Endothelial cell of umbilical vein (primary cell): Measurements from ENCODE around the gene PELI3. TPM values are rescaled to one million over a fixed set of nuclear protein-coding genes. Genes with fewer than 3 reads are reported as not detected.

Source experiments
- BruUV-seq: library from RNA; stranded (reverse); fragments of 400-500 nt; replicated peaks from 2 replicates; lab custom pipeline; 2021; lab: Mats Ljungman, UMichigan
- CTCF ChIA-PET: fragments of 300-600, 350-600 bp; sonication (Branson Sonifier 250); formaldehyde crosslinking; loops from one replicate; lab custom pipeline; 2021; ENCODE audit warnings: antibody characterized with exemption, inconsistent platforms; lab: Charles Lee
- POLR2A ChIA-PET: fragments of 300-600, 350-600 bp; sonication (Branson Sonifier 250); formaldehyde crosslinking; loops from one replicate; lab custom pipeline; 2021; ENCODE audit warnings: antibody characterized with exemption, inconsistent platforms; lab: Charles Lee
- DNase-seq: peaks from one replicate; pipeline ENCODE4 v3.0.0-alpha.2; 2011; ENCODE audit warnings: low read depth, low spot score
- FAIRE-seq: peaks from 2 replicates; lab custom pipeline; 2011; peaks lifted over from hg19 to GRCh38; lab: Jason Lieb, UNC
- H2AFZ ChIP-seq: 2 replicates; pipeline ENCODE4 v1.6.0; 2012; ENCODE audit warnings: low read depth, low read length, control low read depth, inconsistent platforms
- H3K27ac ChIP-seq: 2 replicates; pipeline ENCODE4 v1.5.1; 2011; ENCODE audit warnings: low read depth, mild to moderate bottlenecking, control low read depth, low read length, moderate library complexity; ENCODE audit not compliant: insufficient read depth
- H3K27me3 ChIP-seq, 2 experiments: 2 replicates each; pipeline versions ENCODE4 v1.6.0 to v1.6.1; 2011; ENCODE audit warnings: low read length in 2 of 2, mixed read lengths in 1 of 2; ENCODE audit not compliant: control insufficient read depth in 2 of 2, insufficient read depth in 2 of 2
- H3K36me3 ChIP-seq, 2 experiments: 2 replicates in 1 of 2; 3 replicates in 1 of 2; pipeline ENCODE4 v1.5.1; 2011; ENCODE audit warnings: low read length in 2 of 2, mild to moderate bottlenecking in 1 of 2, moderate library complexity in 1 of 2; ENCODE audit not compliant: control insufficient read depth in 2 of 2, insufficient read depth in 2 of 2; ENCODE audit errors: extremely low read depth in 1 of 2
- H3K4me1 ChIP-seq: 3 replicates; pipeline ENCODE4 v1.5.1; 2011; ENCODE audit warnings: mild to moderate bottlenecking, low read length; ENCODE audit not compliant: control insufficient read depth, insufficient read depth; ENCODE audit errors: extremely low read depth
- H3K4me2 ChIP-seq: 2 replicates; pipeline ENCODE4 v1.6.1; 2011; ENCODE audit warnings: low read length, control low read depth, mixed read lengths; ENCODE audit not compliant: insufficient read depth
- H3K4me3 ChIP-seq, 3 experiments: fragments of 200-600 bp in 1 of 3; sonication (generic), shearing (Covaris generic) in 1 of 3; replicated peaks in 1 of 3; 2 replicates each; pipeline ENCODE4 v1.5.1; 2011 to 2016; ENCODE audit warnings: control low read depth in 3 of 3, low read length in 3 of 3, mild to moderate bottlenecking in 2 of 3, inconsistent platforms in 1 of 3, low read depth in 1 of 3, moderate library complexity in 1 of 3; ENCODE audit not compliant: insufficient read depth in 1 of 3
- H3K79me2 ChIP-seq: 2 replicates; pipeline ENCODE4 v1.6.0; 2012; ENCODE audit warnings: low read length, inconsistent platforms; ENCODE audit not compliant: control insufficient read depth, insufficient read depth
- H3K9ac ChIP-seq: replicated peaks from 2 replicates; pipeline ENCODE3; 2011; ENCODE audit warnings: low read length, control low read depth; ENCODE audit not compliant: insufficient read depth; ENCODE audit errors: extremely low read depth
- H3K9me1 ChIP-seq: replicated peaks from 3 replicates; pipeline ENCODE4 v1.6.0; 2011; ENCODE audit warnings: mild to moderate bottlenecking, low read length; ENCODE audit not compliant: control insufficient read depth, insufficient read depth; ENCODE audit errors: extremely low read depth
- H3K9me3 ChIP-seq: replicated peaks from 2 replicates; pipeline ENCODE4 v1.5.1; 2012; ENCODE audit warnings: low read length, inconsistent platforms; ENCODE audit not compliant: control insufficient read depth, insufficient read depth
- H4K20me1 ChIP-seq: replicated peaks from 2 replicates; pipeline ENCODE3; 2011; ENCODE audit warnings: mild to moderate bottlenecking, low read length; ENCODE audit not compliant: control insufficient read depth, insufficient read depth; ENCODE audit errors: extremely low read depth
- CTCF ChIP-seq, 2 donors: IDR thresholded peaks; 1 replicate in 1 of 2; 2 replicates in 1 of 2; pipeline ENCODE4 v1.5.1; 2011; ENCODE audit warnings: low read length in 2 of 2, mild to moderate bottlenecking in 2 of 2, moderate library complexity in 2 of 2, control low read depth in 1 of 2, inconsistent platforms in 1 of 2, low read depth in 1 of 2; ENCODE audit not compliant: insufficient read depth in 1 of 2; ENCODE audit errors: extremely low read depth in 1 of 2
- EZH2 ChIP-seq: IDR thresholded peaks from 2 replicates; pipeline ENCODE4 v1.6.1; 2012; ENCODE audit warnings: borderline replicate concordance, low read depth, mild to moderate bottlenecking, moderate library complexity, low read length, inconsistent platforms; ENCODE audit not compliant: severe bottlenecking
- FOS ChIP-seq: IDR thresholded peaks from 2 replicates; pipeline ENCODE4 v1.6.1; 2011; ENCODE audit warnings: mild to moderate bottlenecking, low read length, moderate library complexity, borderline replicate concordance; ENCODE audit not compliant: insufficient read depth
- GATA2 ChIP-seq: IDR thresholded peaks from 2 replicates; pipeline ENCODE4 v1.7.0; 2011; ENCODE audit warnings: low read depth, mild to moderate bottlenecking, moderate library complexity, mixed read lengths, low read length; ENCODE audit not compliant: insufficient read length, insufficient read depth
- JUN ChIP-seq: IDR thresholded peaks from 2 replicates; pipeline ENCODE4 v1.6.1; 2011; ENCODE audit warnings: borderline replicate concordance, low read depth; ENCODE audit not compliant: insufficient read length, insufficient read depth
- MYC ChIP-seq: IDR thresholded peaks from one replicate; pipeline ENCODE4 v1.6.1; 2011; ENCODE audit warnings: mild to moderate bottlenecking, low read depth, low read length
- POLR2A ChIP-seq: IDR thresholded peaks from 2 replicates; pipeline ENCODE4 v1.6.1; 2012; ENCODE audit warnings: low read depth, mild to moderate bottlenecking, control low read depth, low read length
- POLR2AphosphoS5 ChIP-seq: IDR thresholded peaks from 2 replicates; pipeline ENCODE4 v1.6.1; 2012; ENCODE audit warnings: low read depth, mild to moderate bottlenecking, control low read depth, low read length, moderate library complexity; ENCODE audit not compliant: insufficient read depth
- dilution Hi-C: fragments of 300-500 bp; cut with MboI; formaldehyde crosslinking; loops from one replicate; pipeline ENCODE4 v1.15.0; 2019; ENCODE audit warnings: low sequenced_read_pairs; ENCODE audit not compliant: extremely low pct_ligation_motif_present
- intact Hi-C: fragments of 100-400 bp; cut with micrococcal nuclease; formaldehyde crosslinking; loops from one replicate; pipeline ENCODE4 v1.10.0; 2022
- polyA plus RNA-seq, 4 experiments: library from polyadenylated mRNA; depleted of rRNA in 3 of 4; stranded (reverse) in 3 of 4; unstranded in 1 of 4; fragments of >200 nt; gene quantifications; 2 replicates each; pipeline versions ENCODE4 v1.2.1 to v1.2.3, GENCODE V29; 2011 to 2012; ENCODE audit warnings: missing spikeins in 1 of 4
- total RNA-seq: library from RNA; stranded (reverse); gene quantifications from 2 replicates; pipeline ENCODE4 v1.2.3, GENCODE V29; 2021
- TF ChIP-seq, protein P1 (sequence below): IDR thresholded peaks from 2 replicates; pipeline ENCODE4 v1.6.1; 2011; ENCODE audit not compliant: insufficient read depth, insufficient read length

The PELI3 gene
- total and polyA plus RNA-seq, 2 donors (not counting 3 experiments of a cell fraction or from before 2014, with no cell fraction given), result 2.8 to 2.9 TPM

DNA sequence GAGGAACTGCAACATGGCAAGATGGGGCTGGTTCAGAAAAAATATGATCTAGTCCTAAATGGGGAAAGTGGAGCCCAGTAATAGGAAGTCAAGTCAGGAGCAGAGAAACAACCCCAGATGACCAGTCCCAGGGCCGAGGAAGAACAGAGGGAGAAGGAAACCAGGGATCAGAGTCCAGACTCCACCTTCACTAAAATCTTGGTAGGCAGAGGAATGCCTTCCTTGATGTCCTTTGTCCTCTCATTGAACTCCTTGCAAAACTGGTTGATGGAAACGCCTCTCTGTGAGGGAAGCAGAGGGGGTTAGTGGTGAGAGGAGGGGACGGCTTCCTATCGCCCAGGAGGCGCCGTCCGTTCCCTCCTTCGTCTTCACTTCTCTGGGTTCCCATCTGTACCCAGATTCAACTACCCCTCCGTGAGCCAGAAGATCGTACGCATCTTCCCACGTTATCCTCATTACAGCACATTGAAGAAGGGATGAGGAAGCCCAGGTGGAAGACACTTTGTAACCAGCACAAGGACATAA is 28.7 kb upstream of the PELI3 start:
- no peaks in the 10 kb centered on the region for H3K9me1 ChIP-seq
- H3K4me1 ChIP-seq, result peaks cover 6% of the 10 kb centered on the region
- POLR2A ChIA-PET, result interaction anchor here (1.1 kb wide), 1 partner anchor 240 kb away, joined by 4 read pairs; the partner anchor contains the start of gene RBM4B
- H3K9me3 ChIP-seq, result no peaks in the 10 kb centered on the region
- H3K79me2 ChIP-seq, result peaks cover 5% of the 10 kb centered on the region
- TF ChIP-seq POLR2A (no peak), MYC (no peak), GATA2 (no peak), CTCF (IDR thresholded peaks at IDR 0.05; ENCODE audit: extremely low read depth in 1 of 2, insufficient read depth in 1 of 2, low read depth in 1 of 2, low read length in 2 of 2) (no peak), FOS (no peak), EZH2 (no peak), POLR2AphosphoS5 (no peak), JUN (no peak)
- TF ChIP-seq, protein P1, sequence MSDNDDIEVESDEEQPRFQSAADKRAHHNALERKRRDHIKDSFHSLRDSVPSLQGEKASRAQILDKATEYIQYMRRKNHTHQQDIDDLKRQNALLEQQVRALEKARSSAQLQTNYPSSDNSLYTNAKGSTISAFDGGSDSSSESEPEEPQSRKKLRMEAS, result no peak
- no peaks in the 10 kb centered on the region for H3K27me3 ChIP-seq
- peaks cover 4 to 9% of the 10 kb centered on the region in 2 experiments for H3K36me3 ChIP-seq
- BruUV-seq, result TSS peak; percentile 68
- peak overlapping the region; percentile 79 for H3K4me2 ChIP-seq
- dilution Hi-C loops, result no loop called here
- peak overlapping the region; percentile 77 for H3K27ac ChIP-seq
- intact Hi-C loops, result loop anchor here (2.0 to 5.0 kb wide), 2 partner anchors 29 to 126 kb away; no protein-coding TSS in a partner anchor
- H3K4me3 ChIP-seq, result peak overlapping the region; percentile 59 to 80 (median 64)
- no peak for DNase-seq
- H4K20me1 ChIP-seq, result no peaks in the 10 kb centered on the region
- FAIRE-seq, result peak; percentile 79
- peak overlapping the region; percentile 99 for H2AFZ ChIP-seq
- CTCF ChIA-PET, result interaction anchor here (0.9 to 2.3 kb wide), 15 partner anchors 8 to 347 kb away, joined by 3 to 19 read pairs (median 6); partner anchors contain the start of genes CCDC87, RBM4B and ZDHHC24
- peak overlapping the region; percentile 88 for H3K9ac ChIP-seq
